PFSK-1 (cell line): ENCODE data around the gene OSM.

Source experiments
- FOXP2 ChIP-seq: optimal IDR thresholded peaks from 2 replicates; pipeline ENCODE3; 2011; ENCODE audit warnings: borderline replicate concordance, control low read depth, inconsistent platforms; ENCODE audit not compliant: insufficient read depth; ENCODE audit errors: extremely low read length, extremely low read depth
- POLR2AphosphoS5 ChIP-seq: IDR thresholded peaks from 2 replicates; pipeline ENCODE4 v1.6.1; 2012; ENCODE audit warnings: low read depth, mild to moderate bottlenecking, control low read depth, low read length, moderate library complexity
- REST ChIP-seq, 2 experiments: IDR thresholded peaks; 2 replicates each; pipeline versions ENCODE4 v1.6.1 to v1.8.0; 2011 to 2012; ENCODE audit warnings: low read depth in 2 of 2, low read length in 2 of 2, control low read depth in 1 of 2, inconsistent platforms in 1 of 2, mild to moderate bottlenecking in 1 of 2, moderate library complexity in 1 of 2; ENCODE audit not compliant: insufficient read depth in 1 of 2
- SIN3A ChIP-seq: IDR thresholded peaks from 2 replicates; pipeline ENCODE4 v1.6.1; 2012; ENCODE audit warnings: mild to moderate bottlenecking, low read length, moderate library complexity, borderline replicate concordance; ENCODE audit not compliant: insufficient read depth
- TAF1 ChIP-seq: IDR thresholded peaks from 2 replicates; pipeline ENCODE4 v1.6.1; 2012; ENCODE audit warnings: low read length, control low read depth, borderline replicate concordance; ENCODE audit not compliant: insufficient read depth

- TF ChIP-seq REST (IDR thresholded peaks at IDR 0.05; ENCODE audit: insufficient read depth in 1 of 2, low read depth in 2 of 2, low read length in 2 of 2) (no peak), POLR2AphosphoS5 (no peak), TAF1 (no peak), SIN3A (no peak), FOXP2 (no peak)
Observed at GRCh38 chr22:30263883-30264282, 2.8 kb downstream of the OSM start.
